Activated CD4-positive, alpha-beta T cell treated with anti-CD3 and anti-CD28 coated beads for 24 hours (primary cell): ENCODE results near the gene ALG12.

Experiments used
- DNase-seq, 2 donors: peaks; one replicate each; pipeline ENCODE4 v3.0.0-alpha.2; 2020; ENCODE audit warnings: low read depth in 2 of 2

ALG12 gene

DNA sequence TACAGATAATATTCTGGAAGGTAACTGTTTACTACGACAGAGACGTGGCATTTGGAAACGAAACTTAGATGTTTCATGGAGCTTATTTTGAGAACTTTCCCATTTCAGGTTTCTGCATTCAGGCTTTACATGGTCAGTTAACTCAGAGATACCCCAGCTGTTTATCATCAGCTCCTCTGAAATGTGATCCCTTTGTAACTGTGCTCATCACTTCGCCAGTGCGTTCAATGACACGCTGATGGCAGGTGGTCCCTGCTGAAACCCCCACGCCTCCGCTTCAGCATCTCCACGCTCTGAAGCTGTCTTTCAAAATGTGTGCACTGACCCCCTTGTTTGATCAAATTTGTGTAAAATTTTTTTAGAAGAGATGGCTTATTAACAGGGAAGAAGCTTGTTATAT is 30.5 kb downstream of the ALG12 start:
- no peak for DNase-seq

DNA sequence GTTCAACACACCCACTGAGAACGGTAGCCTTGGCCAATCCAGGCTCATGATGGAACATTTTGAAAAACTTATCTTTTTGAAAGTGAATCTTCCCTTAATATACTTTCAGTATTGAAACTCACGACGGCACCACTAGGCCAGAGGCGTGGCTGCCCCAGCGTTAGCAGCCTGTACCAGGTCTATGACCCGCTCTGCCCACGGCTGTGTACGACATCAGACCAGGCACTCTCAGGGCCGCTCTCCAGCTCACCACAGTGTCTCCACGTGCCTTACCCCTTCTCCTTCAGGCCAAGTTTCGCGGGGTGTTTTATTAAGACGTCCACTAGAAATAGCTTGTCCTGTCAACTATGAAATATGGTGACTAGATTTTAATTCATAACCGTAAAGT is 31.2 kb downstream of the ALG12 start:
- DNase-seq = no peak

DNA sequence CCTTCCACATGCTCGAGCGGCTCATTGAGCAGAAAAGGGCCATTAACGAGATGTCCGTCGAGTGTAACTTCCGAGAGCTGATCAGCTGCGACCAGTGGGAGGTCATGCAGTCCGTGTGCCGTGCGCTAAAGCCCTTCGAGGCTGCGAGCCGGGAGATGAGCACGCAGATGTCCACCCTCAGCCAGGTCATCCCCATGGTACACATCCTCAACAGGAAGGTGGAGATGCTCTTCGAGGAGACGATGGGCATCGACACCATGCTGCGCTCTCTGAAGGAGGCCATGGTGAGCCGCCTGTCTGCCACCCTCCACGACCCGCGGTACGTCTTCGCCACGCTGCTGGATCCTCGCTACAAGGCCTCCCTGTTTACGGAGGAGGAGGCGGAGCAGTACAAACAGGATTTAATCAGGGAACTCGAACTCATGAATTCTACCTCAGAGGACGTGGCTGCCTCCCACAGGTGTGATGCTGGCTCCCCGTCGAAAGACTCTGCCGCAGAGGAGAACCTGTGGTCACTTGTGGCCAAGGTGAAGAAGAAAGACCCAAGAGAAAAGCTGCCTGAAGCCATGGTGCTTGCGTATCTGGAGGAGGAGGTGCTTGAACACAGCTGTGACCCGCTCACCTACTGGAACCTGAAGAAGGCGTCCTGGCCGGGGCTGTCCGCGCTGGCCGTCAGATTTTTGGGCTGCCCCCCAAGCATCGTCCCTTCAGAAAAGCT is 31.7 kb downstream of the ALG12 start:
- no peak for DNase-seq

DNA sequence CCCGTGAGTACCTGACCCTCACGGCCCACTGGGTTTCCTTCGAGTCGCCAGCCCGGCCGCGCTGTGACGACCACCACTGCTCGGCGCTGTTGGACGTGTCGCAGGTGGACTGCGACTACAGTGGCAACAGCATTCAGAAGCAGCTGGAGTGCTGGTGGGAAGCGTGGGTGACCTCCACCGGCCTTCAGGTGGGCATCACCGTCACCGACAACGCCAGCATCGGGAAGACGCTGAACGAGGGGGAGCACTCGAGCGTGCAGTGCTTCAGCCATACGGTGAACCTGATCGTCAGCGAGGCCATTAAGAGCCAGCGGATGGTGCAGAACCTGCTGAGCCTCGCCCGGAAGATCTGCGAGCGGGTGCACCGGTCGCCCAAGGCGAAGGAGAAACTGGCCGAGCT is 32.4 kb downstream of the ALG12 start:
- no peak for DNase-seq

DNA sequence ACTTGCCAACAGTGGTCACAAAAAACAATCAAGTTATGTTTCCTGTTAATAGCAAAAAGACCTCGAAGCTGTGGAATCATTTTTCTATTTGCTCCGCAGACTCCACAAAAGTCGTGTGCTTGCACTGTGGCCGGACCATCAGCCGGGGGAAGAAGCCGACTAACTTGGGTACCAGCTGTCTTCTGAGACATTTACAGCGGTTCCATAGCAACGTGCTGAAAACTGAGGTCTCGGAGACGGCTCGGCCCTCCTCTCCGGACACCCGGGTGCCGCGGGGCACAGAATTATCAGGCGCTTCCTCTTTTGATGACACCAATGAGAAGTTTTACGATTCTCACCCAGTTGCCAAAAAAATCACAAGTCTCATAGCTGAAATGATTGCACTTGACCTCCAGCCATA is 33.0 kb downstream of the ALG12 start:
- DNase-seq = no peak

DNA sequence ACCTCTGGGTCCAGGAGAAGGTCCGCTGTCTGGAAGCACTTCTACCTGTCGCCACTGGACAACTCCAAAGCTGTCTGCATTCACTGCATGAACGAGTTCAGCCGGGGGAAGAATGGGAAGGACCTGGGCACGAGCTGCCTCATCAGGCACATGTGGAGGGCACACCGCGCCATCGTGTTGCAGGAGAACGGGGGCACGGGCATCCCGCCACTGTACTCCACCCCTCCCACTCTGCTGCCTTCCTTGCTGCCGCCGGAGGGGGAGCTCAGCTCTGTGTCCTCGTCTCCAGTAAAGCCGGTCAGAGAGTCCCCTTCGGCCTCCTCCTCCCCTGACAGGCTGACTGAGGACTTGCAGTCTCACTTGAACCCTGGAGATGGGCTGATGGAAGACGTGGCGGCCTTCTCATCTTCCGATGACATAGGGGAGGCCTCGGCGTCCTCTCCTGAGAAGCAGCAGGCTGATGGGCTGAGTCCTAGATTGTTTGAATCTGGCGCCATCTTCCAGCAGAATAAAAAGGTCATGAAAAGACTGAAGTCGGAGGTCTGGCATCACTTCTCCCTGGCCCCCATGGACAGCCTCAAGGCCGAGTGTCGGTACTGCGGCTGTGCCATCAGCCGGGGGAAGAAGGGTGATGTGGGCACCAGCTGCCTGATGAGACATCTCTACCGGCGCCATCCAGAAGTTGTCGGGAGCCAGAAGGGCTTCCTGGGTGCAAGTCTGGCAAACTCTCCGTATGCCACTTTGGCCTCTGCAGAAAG is 33.6 kb downstream of the ALG12 start:
- DNase-seq = no peak

DNA sequence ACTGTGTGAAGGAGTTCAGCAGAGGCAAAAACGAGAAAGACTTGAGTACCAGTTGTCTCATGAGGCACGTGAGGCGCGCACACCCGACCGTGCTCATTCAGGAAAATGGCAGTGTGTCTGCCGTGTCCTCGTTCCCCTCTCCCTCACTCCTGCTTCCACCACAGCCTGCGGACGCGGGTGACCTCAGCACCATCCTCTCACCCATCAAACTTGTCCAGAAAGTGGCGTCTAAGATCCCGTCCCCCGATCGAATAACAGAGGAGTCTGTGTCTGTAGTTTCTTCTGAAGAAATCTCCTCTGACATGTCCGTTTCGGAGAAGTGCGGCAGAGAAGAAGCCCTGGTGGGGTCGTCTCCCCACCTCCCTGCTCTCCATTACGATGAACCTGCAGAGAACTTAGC is 34.2 kb downstream of the ALG12 start:
- no peak for DNase-seq

DNA sequence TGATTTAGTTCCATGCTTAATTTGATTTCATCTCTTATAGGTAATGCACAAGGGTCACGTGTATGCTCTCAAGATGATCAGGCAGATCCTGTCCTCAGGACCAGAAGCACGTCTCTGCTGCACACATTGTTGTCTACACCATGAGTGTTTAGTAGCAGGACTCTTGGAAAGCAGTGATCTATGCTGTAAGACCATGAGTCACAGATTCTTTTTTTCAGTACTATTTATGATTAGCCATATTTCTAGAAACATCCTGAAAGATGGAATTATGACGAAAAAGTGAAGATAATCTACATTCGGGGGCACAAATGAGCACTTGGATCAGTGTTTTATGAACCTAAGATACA is 35.0 kb downstream of the ALG12 start:
- no peak for DNase-seq

DNA sequence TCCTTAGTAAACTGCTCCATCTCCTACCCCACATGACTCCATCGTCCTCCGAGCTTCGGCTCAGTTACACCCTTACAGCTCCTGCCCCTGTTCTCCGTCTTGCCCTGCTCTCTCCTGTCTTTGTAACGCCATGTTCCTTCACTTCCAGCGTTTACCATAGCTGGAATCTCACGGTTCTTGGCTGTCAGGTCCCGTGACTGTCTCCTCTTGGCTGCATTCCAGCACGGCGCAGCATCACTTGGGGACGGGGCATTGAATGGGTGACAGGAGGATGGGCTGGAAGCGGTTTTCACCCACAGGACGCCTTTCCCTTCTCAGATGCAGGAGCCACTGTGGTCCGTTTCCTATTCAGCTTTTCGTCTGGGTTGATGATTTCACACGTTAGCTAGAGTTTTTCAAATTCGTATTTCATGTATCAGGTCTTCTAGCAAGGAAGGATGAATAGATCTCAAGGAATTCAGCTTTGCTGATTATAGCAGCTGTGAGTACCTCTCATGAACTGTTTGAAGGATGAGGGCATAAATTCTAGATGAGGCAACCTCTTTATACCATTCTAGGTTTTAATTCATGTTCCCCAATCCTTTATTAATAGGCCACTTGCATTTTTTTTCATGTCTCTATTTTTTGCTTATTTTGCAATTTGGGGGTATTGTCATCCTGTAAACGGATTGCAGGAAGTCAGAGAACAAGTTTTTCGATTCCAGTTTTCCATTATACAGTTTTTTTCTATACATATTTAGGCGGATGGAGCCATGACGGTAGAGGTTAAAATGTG is 35.5 kb downstream of the ALG12 start:
- DNase-seq = no peak

DNA sequence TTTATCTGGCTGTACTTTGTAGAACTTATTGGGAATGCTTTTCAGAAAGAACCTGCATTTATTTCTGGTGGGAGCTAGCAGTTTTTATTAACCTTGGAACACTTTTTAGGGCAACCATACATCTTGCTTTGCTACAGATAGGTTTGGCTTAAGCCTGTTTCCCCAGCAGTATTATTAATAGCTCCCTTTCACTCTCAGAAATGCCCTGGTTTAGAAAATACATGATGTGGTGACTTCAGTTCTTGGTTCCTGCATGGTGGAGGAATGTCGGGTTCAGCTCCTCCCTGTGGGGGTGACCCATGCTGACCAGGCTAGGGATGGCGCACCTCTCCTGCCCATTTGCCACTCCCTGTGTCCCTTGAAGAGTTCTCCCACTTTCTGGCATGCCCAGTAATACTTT is 36.4 kb downstream of the ALG12 start:
- DNase-seq = no peak

DNA sequence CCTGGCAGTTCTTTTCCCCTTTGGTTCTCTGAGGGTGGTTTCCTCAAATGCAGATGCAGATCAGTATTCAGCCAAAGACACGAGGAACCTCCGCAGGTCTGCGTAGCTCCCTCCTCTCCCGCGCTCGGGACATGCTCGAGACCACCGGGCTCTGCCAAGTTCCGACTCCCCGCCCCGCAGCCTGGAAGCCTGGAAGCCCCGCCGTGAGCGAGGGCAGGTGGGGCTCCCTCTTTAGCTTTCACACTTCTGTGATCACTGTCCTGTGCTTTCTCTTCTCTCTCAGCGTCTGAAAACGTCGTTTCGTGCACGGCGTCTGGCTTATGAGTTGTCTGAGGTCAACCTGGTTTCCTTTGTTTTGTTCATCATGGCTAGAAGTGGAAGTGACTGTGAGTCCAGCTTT is 38.0 kb downstream of the ALG12 start:
- DNase-seq = no peak

DNA sequence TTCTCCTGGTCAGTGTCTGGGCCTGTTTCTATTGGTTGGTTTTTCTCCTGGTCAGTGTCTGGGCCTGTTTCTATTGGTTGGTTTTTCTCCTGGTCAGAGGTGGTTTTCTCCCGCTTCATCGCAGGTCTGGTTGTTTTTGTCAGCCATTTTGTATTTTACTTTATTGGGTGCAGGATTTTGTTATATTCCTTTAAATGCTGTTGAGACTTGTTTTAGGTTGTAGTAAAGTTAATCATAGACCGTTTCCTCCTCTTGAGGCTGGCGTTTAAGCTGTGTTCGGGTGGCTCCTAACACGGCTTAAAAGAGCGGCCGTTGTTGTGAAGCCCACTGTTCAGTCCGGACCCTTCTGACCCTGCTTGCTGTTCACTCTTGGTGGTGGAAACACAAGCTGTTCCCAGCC is 38.4 kb downstream of the ALG12 start:
- no peak for DNase-seq

DNA sequence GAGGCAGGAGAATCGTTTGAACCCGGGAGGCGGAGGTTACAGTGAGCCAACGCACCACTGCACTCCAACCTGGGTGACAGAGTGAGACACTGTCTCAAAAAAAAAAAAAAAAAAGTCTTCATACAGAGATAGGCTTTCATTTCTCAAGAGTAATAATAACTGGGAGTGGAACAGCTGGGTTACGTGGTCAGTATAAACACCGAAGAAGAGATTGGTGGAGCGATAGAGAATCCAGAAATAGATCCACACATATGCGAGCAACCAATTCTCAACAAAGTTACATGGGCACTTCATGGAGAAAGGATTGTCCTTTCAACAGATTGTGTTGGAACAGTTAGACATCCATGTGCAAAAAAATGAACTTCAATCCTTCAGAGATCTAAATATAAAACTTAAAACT is 40.0 kb downstream of the ALG12 start:
- no peak for DNase-seq

DNA sequence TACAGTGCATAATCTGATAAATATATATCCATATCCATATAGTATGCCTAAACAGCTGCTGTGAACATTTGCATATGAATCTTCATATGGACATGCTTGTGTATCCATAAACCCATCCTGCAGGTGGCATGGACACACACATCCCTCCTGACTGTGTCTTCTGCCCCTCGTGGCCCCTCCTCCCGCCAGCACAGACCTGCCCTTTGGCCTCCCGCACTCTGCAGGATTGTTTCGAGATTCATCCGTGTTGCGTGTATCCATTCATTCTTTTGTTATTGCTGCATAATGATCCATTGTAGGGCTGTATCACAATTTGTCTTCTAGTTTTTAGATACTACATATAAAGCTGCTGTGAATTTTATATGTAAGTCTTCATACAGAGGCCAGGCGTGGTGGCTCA is 40.6 kb downstream of the ALG12 start:
- no peak for DNase-seq

DNA sequence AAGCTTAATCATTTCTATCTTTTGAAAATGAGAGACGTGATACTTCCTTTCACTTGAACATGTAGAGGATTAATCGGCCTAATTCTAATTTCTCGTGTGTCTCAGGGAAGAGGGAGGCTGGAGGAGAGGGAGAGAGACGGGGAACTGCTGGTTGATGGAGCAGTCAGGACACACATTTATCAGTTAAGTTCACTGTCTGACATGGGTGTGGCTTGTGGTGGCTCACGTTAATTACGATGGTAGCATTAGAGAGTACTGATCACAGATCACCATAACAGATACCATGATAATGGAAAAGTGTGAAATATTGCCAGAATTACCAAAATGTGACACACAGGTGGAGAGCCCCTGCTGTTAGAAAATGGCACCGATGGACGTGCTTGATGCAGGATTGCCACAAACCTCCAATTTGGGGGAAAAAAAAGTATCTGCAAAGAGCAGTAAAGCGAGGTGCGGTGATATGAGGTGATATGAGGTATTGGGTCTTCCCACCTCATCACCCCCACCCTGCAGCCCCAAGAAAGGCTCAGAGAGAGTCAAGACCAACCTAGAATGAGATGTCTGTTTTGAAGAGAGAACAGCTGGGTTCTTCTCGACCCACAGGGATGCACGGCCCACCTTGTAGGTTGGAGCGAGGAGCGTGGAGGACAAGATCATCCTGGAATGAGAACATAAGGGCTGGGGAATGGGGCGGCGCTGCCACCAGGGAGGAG is 44.9 kb downstream of the ALG12 start:
- no peak for DNase-seq

DNA sequence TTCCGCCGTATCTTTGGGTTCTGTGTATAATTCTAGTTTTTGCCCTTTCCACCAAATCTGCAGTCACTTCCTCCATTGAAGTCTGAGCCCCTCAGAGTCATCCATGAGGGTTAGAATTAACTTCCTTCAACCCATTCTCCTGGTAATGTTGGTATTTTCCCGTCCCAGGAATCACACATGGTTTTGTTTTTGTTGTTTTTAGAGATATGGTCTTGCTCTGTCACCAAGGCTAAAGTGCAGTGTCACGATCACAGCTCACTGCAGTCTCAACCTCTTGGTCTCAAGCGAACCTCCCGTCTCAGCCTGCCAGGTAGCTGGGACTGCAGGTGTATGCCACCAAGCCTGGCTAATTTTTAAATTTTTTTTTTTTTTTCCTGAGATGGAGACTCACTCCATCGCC is 45.9 kb downstream of the ALG12 start:
- no peak for DNase-seq

DNA sequence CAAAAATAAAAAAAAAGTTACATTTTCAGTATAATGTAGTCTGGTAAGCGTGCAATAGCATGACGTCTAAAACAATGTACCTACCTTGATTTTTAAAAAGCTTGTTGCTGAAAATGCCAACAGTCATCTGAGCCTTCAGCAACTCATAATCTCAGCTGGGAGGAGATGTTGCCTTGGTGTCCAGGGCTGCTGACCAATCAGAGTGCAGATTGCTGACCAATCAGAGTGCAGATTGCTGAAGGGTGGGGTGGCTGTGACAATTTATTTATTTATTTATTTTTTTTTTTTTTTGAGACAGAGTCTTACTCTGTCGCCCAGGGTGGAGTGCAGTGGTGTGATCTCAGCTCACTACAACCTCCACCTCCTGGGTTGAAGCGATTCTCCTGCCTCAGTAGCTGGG is 46.8 kb downstream of the ALG12 start:
- DNase-seq = no peak

DNA sequence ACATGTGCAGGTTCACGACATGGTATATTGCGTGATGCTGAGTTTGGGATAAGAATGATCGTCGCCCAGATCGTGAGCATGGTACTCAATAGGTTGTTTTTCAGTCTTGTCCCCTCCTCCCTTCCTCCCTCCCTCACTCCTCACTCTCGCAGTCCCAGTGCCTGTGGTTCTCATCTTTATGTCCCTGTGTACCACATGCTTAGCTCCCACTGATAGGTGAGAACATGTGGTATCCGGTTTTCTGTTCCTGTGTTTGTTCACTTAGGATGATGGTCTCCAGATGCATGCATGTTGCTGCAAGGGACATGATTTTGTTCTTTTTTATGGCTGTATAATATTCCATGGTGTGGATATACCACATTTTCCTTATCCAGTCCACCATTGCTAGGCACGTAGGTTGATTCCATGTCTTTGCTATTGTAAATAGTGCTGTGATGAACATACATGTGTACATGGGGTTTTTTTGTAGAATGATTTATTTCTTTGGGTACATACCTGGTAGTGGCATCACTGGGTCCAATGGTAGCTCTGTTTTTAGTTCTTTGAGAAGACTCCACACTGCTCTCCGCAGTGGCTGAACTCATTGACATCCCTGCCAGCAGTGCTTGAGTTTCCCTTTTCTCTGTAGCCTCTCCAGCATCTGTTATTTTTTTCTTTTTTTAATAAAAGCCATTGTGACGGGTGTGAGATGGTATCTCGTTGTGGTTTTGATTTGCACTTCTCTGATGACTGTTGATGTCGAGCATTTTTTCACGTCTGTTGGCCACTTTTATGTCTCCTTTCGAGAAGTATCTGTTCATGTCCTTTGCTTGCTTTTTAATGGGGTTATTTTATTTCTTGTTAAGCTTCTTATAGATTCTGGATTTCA is 48.2 kb downstream of the ALG12 start:
- no peak for DNase-seq

DNA sequence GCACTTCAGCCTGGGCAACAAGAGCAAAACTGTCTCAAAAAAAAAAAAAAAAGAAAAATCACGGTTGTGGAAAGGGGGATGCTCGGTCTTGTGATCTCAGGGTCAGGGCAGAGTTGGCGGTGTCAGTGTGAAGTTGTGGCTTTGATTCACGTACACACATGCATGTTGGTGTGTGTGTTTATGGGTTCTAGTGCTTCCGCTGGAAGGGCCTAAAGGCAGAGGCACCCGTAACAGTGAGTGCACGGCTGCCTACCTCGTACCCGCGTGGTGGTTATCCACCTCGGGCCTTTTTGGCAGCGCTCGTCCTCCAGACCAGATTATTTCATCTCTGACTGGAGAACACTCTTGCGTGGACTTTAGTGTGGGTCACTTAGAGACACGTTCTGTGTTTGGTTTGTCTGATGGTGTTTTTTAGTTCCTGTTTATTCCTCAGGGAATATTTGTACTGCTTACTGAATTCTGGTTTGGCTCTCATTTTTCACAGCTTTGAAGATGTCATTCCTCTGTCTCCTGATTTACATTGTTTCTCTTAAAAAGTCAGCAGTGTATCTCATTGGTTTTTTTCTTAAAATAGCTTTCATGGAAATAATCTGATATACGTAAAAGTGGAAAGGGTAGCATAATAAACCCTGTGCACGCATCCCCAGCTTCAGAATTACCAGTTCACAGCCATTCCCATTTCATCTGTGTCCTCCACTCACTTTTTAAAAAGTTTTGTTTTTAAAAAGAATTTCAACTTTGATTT is 49.0 kb downstream of the ALG12 start:
- DNase-seq = no peak
